GM18909 (cell line): ENCODE measurements around the gene UHMK1.

Source experiments
- ATAC-seq: cut with Tn5 transposase; IDR thresholded peaks from one replicate; pipeline ENCODE4 v1.9.1; 2021; ENCODE audit warnings: mild to moderate bottlenecking; ENCODE audit not compliant: unreplicated experiment, poor library complexity

UHMK1 gene

GRCh38 chr1:162527314-162527713 lies 29.7 kb downstream of the UHMK1 start:
- no peak for ATAC-seq

GRCh38 chr1:162530307-162530987 lies 32.8 kb downstream of the UHMK1 start:
- ATAC-seq, result peak; percentile 93

- no peak for ATAC-seq
Measured at GRCh38 chr1:162530988-162531319, 33.3 kb downstream of the UHMK1 start.

- ATAC-seq, result no peak
Measured at GRCh38 chr1:162535501-162535900, 37.9 kb downstream of the UHMK1 start.

- no peak for ATAC-seq
Measured at GRCh38 chr1:162536511-162536910, 38.9 kb downstream of the UHMK1 start.

GRCh38 chr1:162537216-162537615 lies 39.6 kb downstream of the UHMK1 start:
- no peak for ATAC-seq

GRCh38 chr1:162538815-162539431 lies 41.3 kb downstream of the UHMK1 start:
- ATAC-seq, result no peak

- ATAC-seq, result no peak
Measured at GRCh38 chr1:162541619-162542141, 44.1 kb downstream of the UHMK1 start.

- ATAC-seq, result no peak
Measured at GRCh38 chr1:162543228-162543627, 45.6 kb downstream of the UHMK1 start.

GRCh38 chr1:162548170-162548569 lies 50.6 kb downstream of the UHMK1 start:
- ATAC-seq, result no peak

- ATAC-seq, result no peak
Measured at GRCh38 chr1:162549001-162549400, 51.4 kb downstream of the UHMK1 start.

- no peak for ATAC-seq
Measured at GRCh38 chr1:162550925-162551324, 53.3 kb downstream of the UHMK1 start.

- ATAC-seq, result no peak
Measured at GRCh38 chr1:162551969-162552683, 54.5 kb downstream of the UHMK1 start.

GRCh38 chr1:162552684-162553252 lies 55.1 kb downstream of the UHMK1 start:
- no peak for ATAC-seq

GRCh38 chr1:162554258-162554657 lies 56.6 kb downstream of the UHMK1 start:
- ATAC-seq, result no peak

GRCh38 chr1:162557536-162557935 lies 59.9 kb downstream of the UHMK1 start:
- no peak for ATAC-seq

GRCh38 chr1:162560303-162561036 lies 62.9 kb downstream of the UHMK1 start:
- ATAC-seq, result no peak

- peak; percentile 95 for ATAC-seq
Measured at GRCh38 chr1:162561037-162561615, 63.5 kb downstream of the UHMK1 start.

- peak; percentile 38 for ATAC-seq
Measured at GRCh38 chr1:162561616-162562469, 64.2 kb downstream of the UHMK1 start, which contains the start of gene UAP1. Gene UAP1 (plus strand): TSS chr1:162561722. CDS start chr1:162566069, 4,347 bp downstream.
